Measurements from ENCODE around the gene CDK3. TPM values are rescaled to one million over a fixed set of nuclear protein-coding genes. Genes with fewer than 3 reads are reported as not detected.

CDK3 gene
- total and polyA plus RNA-seq, 2 donors (not counting 1 experiment from before 2014, with no cell fraction given) = 1.3 to 2.3 TPM

- H3K4me3 ChIP-seq (replicated peaks in 1 of 4; ENCODE audit: control extremely low read depth in 1 of 4, insufficient read depth in 1 of 4, low read depth in 3 of 4, low read length in 4 of 4) = no peak overlapping the region
- H3K9ac ChIP-seq (ENCODE audit: insufficient read depth, low read length) = no peak overlapping the region
- no peaks in the 10 kb centered on the region for H3K4me1 ChIP-seq (ENCODE audit: control insufficient read depth, extremely low read depth, insufficient read depth, low read length)
- DNase-seq (ENCODE audit: low read depth in 2 of 2) = no peak
- no peaks in the 10 kb centered on the region for H3K27me3 ChIP-seq (ENCODE audit: control insufficient read depth, insufficient read depth, low read length)
- no peak overlapping the region for H3K4me2 ChIP-seq (ENCODE audit: extremely low read depth, insufficient read depth, low read length)
- H2AFZ ChIP-seq (ENCODE audit: low read length) = no peak overlapping the region
- no peaks in the 10 kb centered on the region for H4K20me1 ChIP-seq (ENCODE audit: control insufficient read depth, extremely low read depth, insufficient read depth, low read length)
- H3K9me3 ChIP-seq (ENCODE audit: control insufficient read depth, insufficient read depth, low read depth, low read length) = no peaks in the 10 kb centered on the region
- H3K79me2 ChIP-seq (ENCODE audit: control insufficient read depth, insufficient read depth, low read length) = no peaks in the 10 kb centered on the region
- no peak overlapping the region for H3K27ac ChIP-seq (ENCODE audit: insufficient read depth, low read length)
- TF ChIP-seq CTCF (conservative IDR thresholded peaks at IDR 0.05 in 1 of 2, IDR thresholded peaks at IDR 0.05 in 1 of 2; ENCODE audit: low read depth in 1 of 2, low read length in 2 of 2) (no peak), EZH2 (IDR thresholded peaks at IDR 0.05; ENCODE audit: low read length, missing control alignments) (no peak)
- no peaks in the 10 kb centered on the region for H3K36me3 ChIP-seq (ENCODE audit: control insufficient read depth, insufficient read depth, low read length)
These were observed 9.3 kb upstream of the CDK3 start for GRCh38 chr17:75991396-75991795.

DNA sequence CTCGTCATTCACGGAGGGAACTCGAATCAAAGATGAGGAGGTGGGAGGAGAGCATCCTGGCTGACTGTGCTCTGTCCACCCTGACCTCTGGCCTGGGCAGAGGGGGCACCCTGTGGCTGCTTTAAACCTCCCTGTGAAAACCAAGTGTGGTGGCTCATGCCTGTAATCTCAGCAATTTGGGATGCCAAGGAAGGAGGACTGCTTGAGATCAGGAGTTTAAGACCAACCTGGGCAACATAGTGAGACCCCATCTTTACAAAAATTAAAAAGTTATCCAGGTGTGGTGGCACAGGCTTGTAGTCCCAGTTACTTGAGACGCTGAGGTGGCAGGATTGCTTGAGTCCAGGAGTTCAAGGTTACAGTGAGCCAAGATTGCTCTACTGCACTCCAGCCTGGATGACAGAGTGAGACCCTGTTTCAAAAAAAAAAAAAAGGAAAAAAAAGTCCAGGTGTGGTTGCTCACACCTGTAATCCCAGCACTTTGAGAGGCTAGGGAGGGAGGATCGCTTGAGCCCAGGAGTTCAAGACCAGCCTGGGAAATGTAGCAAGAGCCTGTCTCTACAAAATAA, 5.8 kb upstream of the CDK3 start:
- no peak overlapping the region for H3K4me2 ChIP-seq (ENCODE audit: extremely low read depth, insufficient read depth, low read length)
- no peak for TF ChIP-seq CTCF (conservative IDR thresholded peaks at IDR 0.05 in 1 of 2, IDR thresholded peaks at IDR 0.05 in 1 of 2; ENCODE audit: low read depth in 1 of 2, low read length in 2 of 2)
- no peak for TF ChIP-seq EZH2 (IDR thresholded peaks at IDR 0.05; ENCODE audit: low read length, missing control alignments)
- H3K27me3 ChIP-seq (ENCODE audit: control insufficient read depth, insufficient read depth, low read length) = no peaks in the 10 kb centered on the region
- H4K20me1 ChIP-seq (ENCODE audit: control insufficient read depth, extremely low read depth, insufficient read depth, low read length) = no peaks in the 10 kb centered on the region
- H3K4me1 ChIP-seq (ENCODE audit: control insufficient read depth, extremely low read depth, insufficient read depth, low read length) = no peaks in the 10 kb centered on the region
- no peak for DNase-seq (ENCODE audit: low read depth in 2 of 2)
- no peak overlapping the region for H2AFZ ChIP-seq (ENCODE audit: low read length)
- H3K4me3 ChIP-seq (replicated peaks in 1 of 4; ENCODE audit: control extremely low read depth in 1 of 4, insufficient read depth in 1 of 4, low read depth in 3 of 4, low read length in 4 of 4) = no peak overlapping the region
- H3K79me2 ChIP-seq (ENCODE audit: control insufficient read depth, insufficient read depth, low read length) = no peaks in the 10 kb centered on the region
- no peak overlapping the region for H3K9ac ChIP-seq (ENCODE audit: insufficient read depth, low read length)
- H3K36me3 ChIP-seq (ENCODE audit: control insufficient read depth, insufficient read depth, low read length) = no peaks in the 10 kb centered on the region
- no peak overlapping the region for H3K27ac ChIP-seq (ENCODE audit: insufficient read depth, low read length)
- H3K9me3 ChIP-seq (ENCODE audit: control insufficient read depth, insufficient read depth, low read depth, low read length) = no peaks in the 10 kb centered on the region

GRCh38 chr17:75995385-75995925, 5.2 kb upstream of the CDK3 start:
- H3K36me3 ChIP-seq (ENCODE audit: control insufficient read depth, insufficient read depth, low read length) = no peaks in the 10 kb centered on the region
- no peak for DNase-seq (ENCODE audit: low read depth in 2 of 2)
- no peak overlapping the region for H3K27ac ChIP-seq (ENCODE audit: insufficient read depth, low read length)
- H3K4me3 ChIP-seq (replicated peaks in 1 of 4; ENCODE audit: control extremely low read depth in 1 of 4, insufficient read depth in 1 of 4, low read depth in 3 of 4, low read length in 4 of 4) = no peak overlapping the region
- no peaks in the 10 kb centered on the region for H3K27me3 ChIP-seq (ENCODE audit: control insufficient read depth, insufficient read depth, low read length)
- TF ChIP-seq EZH2 (IDR thresholded peaks at IDR 0.05; ENCODE audit: low read length, missing control alignments) (no peak), CTCF (conservative IDR thresholded peaks at IDR 0.05 in 1 of 2, IDR thresholded peaks at IDR 0.05 in 1 of 2; ENCODE audit: low read depth in 1 of 2, low read length in 2 of 2) (no peak)
- no peak overlapping the region for H2AFZ ChIP-seq (ENCODE audit: low read length)
- no peak overlapping the region for H3K4me2 ChIP-seq (ENCODE audit: extremely low read depth, insufficient read depth, low read length)
- no peaks in the 10 kb centered on the region for H3K79me2 ChIP-seq (ENCODE audit: control insufficient read depth, insufficient read depth, low read length)
- no peak overlapping the region for H3K9ac ChIP-seq (ENCODE audit: insufficient read depth, low read length)
- no peaks in the 10 kb centered on the region for H4K20me1 ChIP-seq (ENCODE audit: control insufficient read depth, extremely low read depth, insufficient read depth, low read length)
- H3K4me1 ChIP-seq (ENCODE audit: control insufficient read depth, extremely low read depth, insufficient read depth, low read length) = no peaks in the 10 kb centered on the region
- no peaks in the 10 kb centered on the region for H3K9me3 ChIP-seq (ENCODE audit: control insufficient read depth, insufficient read depth, low read depth, low read length)

Data from fibroblast of lung (primary cell).